Activated CD4-positive, alpha-beta memory T cell treated with anti-CD3 and anti-CD28 coated beads, Interleukin-2, amount 10 ng/mL, durations not matched to agents 7 days and 5 days (primary cell): ENCODE measurements around the gene ARHGEF4. TPM values are rescaled to one million over a fixed set of nuclear protein-coding genes. Genes with fewer than 3 reads are reported as not detected.

Experiments used
- CTCF ChIA-PET: fragments of 350-600 bp; sonication (Branson Sonifier 250); formaldehyde crosslinking; loops from one replicate; lab custom pipeline; 2021; ENCODE audit warnings: antibody characterized with exemption, inconsistent platforms; lab: Charles Lee
- POLR2A ChIA-PET: fragments of 350-600 bp; sonication (Branson Sonifier 250); formaldehyde crosslinking; loops from one replicate; lab custom pipeline; 2021; ENCODE audit warnings: antibody characterized with exemption; lab: Charles Lee
- DNase-seq: peaks from one replicate; pipeline ENCODE4 v3.0.0-alpha.2; 2020
- H3K27ac Mint-ChIP-seq: one replicate; pipeline ENCODE4 v1.8.0; 2021; ENCODE audit warnings: mild to moderate bottlenecking, mixed read lengths
- H3K27me3 Mint-ChIP-seq: one replicate; pipeline ENCODE4 v1.8.0; 2021; ENCODE audit warnings: mixed read lengths
- H3K36me3 Mint-ChIP-seq: one replicate; pipeline ENCODE4 v1.8.0; 2021; ENCODE audit warnings: low read depth, mixed read lengths
- H3K4me1 Mint-ChIP-seq: one replicate; pipeline ENCODE4 v1.8.0; 2021; ENCODE audit warnings: mixed read lengths
- H3K4me3 Mint-ChIP-seq: one replicate; pipeline ENCODE4 v1.8.0; 2021; ENCODE audit warnings: mild to moderate bottlenecking, mixed read lengths
- H3K9me3 Mint-ChIP-seq: one replicate; pipeline ENCODE4 v1.8.0; 2021; ENCODE audit warnings: mixed read lengths
- total RNA-seq, 2 experiments: library from RNA; stranded (reverse); gene quantifications; one replicate each; pipeline ENCODE4 v1.2.3, GENCODE V29; 2021

Gene ARHGEF4
- total RNA-seq, 2 experiments from 2014 or later, result 0.25 to 0.30 TPM

DNA sequence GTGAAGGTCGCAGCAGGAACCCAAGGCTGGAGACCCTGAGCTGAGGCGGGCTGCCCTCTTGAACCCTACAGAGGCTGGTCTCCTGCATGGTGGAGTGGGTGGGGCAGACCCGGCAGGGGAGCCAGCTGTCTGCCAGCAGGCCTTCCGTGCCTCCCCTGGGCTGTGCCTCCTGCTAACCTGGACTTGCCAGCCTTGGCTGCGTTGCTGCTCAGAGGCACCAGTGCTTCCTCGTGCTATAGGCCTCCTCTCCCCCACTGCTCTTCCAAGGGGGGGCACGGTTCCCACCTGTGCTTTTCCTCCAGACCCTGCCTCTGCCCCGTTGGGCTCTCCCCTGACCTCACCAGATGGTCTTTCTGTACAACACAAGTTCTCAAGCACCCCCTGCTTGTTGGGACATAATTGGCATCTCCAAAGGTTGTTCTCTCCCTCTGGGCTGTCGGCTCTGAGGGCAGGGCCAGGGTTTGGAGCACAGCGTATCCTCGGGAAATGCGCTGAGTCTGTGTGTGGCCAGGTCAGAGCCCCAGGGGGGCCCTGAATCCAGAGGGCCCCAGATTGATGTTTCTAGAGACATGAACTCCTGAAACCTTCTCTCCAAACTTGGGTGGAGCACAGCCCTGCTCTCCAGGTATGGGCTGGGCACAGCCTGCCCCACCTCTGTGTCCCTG lies 6.7 kb downstream of the ARHGEF4 start:
- H3K4me3 Mint-ChIP-seq, result no peak overlapping the region
- DNase-seq, result no peak
- POLR2A ChIA-PET, result no interaction called here
- peaks cover 10% of the 10 kb centered on the region for H3K27me3 Mint-ChIP-seq
- H3K4me1 Mint-ChIP-seq, result no peaks in the 10 kb centered on the region
- no peak overlapping the region for H3K27ac Mint-ChIP-seq
- CTCF ChIA-PET, result no interaction called here
- no peaks in the 10 kb centered on the region for H3K36me3 Mint-ChIP-seq
- H3K9me3 Mint-ChIP-seq, result no peaks in the 10 kb centered on the region

- CTCF ChIA-PET, result interaction anchor here (1.0 kb wide), 1 partner anchor 47 kb away, joined by 3 read pairs; no protein-coding TSS in a partner anchor
These were observed 7.4 kb downstream of the ARHGEF4 start for GRCh38 chr2:130844161-130844560.

DNA sequence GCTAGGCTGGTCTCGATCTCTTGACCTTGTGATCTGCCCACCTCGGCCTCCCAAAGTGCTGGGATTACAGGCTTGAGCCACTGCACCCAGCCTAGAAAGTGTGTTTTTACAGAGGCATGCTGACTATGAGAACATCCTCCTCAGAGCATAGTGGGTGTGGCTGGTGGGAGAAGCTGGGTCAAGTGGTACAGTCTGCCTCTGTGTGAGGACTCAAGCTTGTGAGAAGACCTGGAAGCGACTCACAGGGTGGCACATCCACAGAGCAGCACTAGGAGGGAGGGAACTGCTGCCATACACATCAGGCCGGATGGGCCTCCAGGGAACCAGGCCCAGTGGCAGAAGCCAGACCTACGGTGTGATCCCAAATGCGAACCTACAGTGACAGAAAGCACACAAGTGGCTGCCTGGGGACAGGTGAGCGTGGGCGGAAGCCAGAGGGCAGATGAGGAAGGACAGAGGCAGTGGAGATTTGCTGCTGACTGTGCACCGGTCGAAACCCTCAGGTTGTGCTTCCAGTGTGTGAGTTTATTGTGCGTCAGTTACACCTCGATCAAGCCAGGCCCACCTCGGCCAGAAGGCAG lies 8.9 kb downstream of the ARHGEF4 start:
- Mint-ChIP-seq H3K27me3 (no peaks in the 10 kb centered on the region), H3K27ac (no peak overlapping the region), H3K4me1 (no peaks in the 10 kb centered on the region), H3K36me3 (no peaks in the 10 kb centered on the region), H3K9me3 (no peaks in the 10 kb centered on the region), H3K4me3 (no peak overlapping the region)
- no peak for DNase-seq
- CTCF ChIA-PET, result interaction anchor here (1.9 kb wide), 1 partner anchor 48 kb away, joined by 6 read pairs; no protein-coding TSS in a partner anchor
- POLR2A ChIA-PET, result no interaction called here

More at GRCh38 chr2:130844161-130844560, 7.4 kb downstream of the ARHGEF4 start:
- Mint-ChIP-seq H3K4me3 (no peak overlapping the region), H3K36me3 (no peaks in the 10 kb centered on the region), H3K27ac (no peak overlapping the region), H3K4me1 (no peaks in the 10 kb centered on the region), H3K27me3 (peaks cover 5% of the 10 kb centered on the region), H3K9me3 (no peaks in the 10 kb centered on the region)
- POLR2A ChIA-PET, result no interaction called here
- DNase-seq, result no peak

GRCh38 chr2:130846233-130846632 lies 9.5 kb downstream of the ARHGEF4 start:
- ChIA-PET CTCF (interaction anchor here (1.9 kb wide), 1 partner anchor 49 kb away, joined by 6 read pairs; no protein-coding TSS in a partner anchor), POLR2A (no interaction called here)
- no peaks in the 10 kb centered on the region for H3K9me3 Mint-ChIP-seq
- H3K27me3 Mint-ChIP-seq, result no peaks in the 10 kb centered on the region
- DNase-seq, result no peak
- no peaks in the 10 kb centered on the region for H3K36me3 Mint-ChIP-seq
- no peaks in the 10 kb centered on the region for H3K4me1 Mint-ChIP-seq
- H3K27ac Mint-ChIP-seq, result no peak overlapping the region
- H3K4me3 Mint-ChIP-seq, result no peak overlapping the region

DNA sequence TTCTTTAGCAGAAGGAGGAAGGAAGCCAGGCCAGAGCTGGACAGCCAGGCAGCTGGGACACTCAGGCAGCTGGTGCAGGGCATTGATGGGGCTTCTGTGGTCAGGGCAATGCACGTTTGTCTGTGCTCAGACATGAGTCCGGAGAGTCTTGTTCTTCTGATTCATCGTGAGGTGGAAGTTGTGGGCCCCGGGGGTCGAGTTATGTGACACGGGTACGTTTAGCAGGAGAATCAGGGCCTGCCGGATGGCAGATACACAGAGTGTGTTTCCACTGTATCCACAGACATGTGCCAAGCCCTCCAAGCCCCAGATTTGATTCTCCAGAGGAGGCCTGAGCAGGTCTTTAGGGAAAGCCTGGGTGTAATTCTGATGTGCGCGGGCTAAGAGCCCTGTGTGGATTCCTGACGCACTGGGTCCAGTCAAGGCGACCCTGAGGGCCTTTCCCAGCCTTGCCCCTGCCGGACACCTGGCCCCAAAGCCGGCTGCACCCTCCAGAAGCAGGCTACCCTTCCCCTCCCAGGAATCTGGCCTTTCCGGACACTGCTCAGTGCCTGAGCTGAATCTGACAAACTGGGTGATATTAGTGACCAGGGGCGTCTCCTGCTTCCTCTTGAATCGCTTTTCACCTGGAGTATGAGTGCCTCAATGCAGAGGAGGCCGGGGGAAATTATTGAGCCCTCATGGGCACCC lies 10.1 kb downstream of the ARHGEF4 start:
- Mint-ChIP-seq H3K9me3 (no peaks in the 10 kb centered on the region), H3K4me3 (no peak overlapping the region), H3K36me3 (no peaks in the 10 kb centered on the region), H3K27me3 (no peaks in the 10 kb centered on the region), H3K27ac (no peak overlapping the region), H3K4me1 (no peaks in the 10 kb centered on the region)
- ChIA-PET CTCF (interaction anchor here (1.9 kb wide), 1 partner anchor 49 kb away, joined by 6 read pairs; no protein-coding TSS in a partner anchor), POLR2A (no interaction called here)
- DNase-seq, result no peak

GRCh38 chr2:130847776-130848525 lies 11.2 kb downstream of the ARHGEF4 start:
- no peak overlapping the region for H3K4me3 Mint-ChIP-seq
- H3K4me1 Mint-ChIP-seq, result no peaks in the 10 kb centered on the region
- no peaks in the 10 kb centered on the region for H3K9me3 Mint-ChIP-seq
- no peak overlapping the region for H3K27ac Mint-ChIP-seq
- DNase-seq, result no peak
- peaks cover 1% of the 10 kb centered on the region for H3K27me3 Mint-ChIP-seq
- ChIA-PET CTCF (no interaction called here), POLR2A (no interaction called here)
- H3K36me3 Mint-ChIP-seq, result no peaks in the 10 kb centered on the region

GRCh38 chr2:130848526-130849210 lies 12.0 kb downstream of the ARHGEF4 start:
- POLR2A ChIA-PET, result no interaction called here
- no peak for DNase-seq
- Mint-ChIP-seq H3K4me1 (peaks cover 3% of the 10 kb centered on the region), H3K4me3 (no peak overlapping the region), H3K9me3 (no peaks in the 10 kb centered on the region), H3K27ac (no peak overlapping the region), H3K36me3 (no peaks in the 10 kb centered on the region), H3K27me3 (peaks cover 1% of the 10 kb centered on the region)
- CTCF ChIA-PET, result interaction anchor here (0.7 kb wide), 1 partner anchor 24 kb away, joined by 4 read pairs; no protein-coding TSS in a partner anchor

- peaks cover 3% of the 10 kb centered on the region for H3K4me1 Mint-ChIP-seq
- H3K27ac Mint-ChIP-seq, result no peak overlapping the region
- no peak for DNase-seq
- peaks cover 1% of the 10 kb centered on the region for H3K27me3 Mint-ChIP-seq
- CTCF ChIA-PET, result interaction anchor here (0.9 kb wide), 1 partner anchor 22 kb away, joined by 3 read pairs; no protein-coding TSS in a partner anchor
- H3K36me3 Mint-ChIP-seq, result no peaks in the 10 kb centered on the region
- POLR2A ChIA-PET, result no interaction called here
- H3K4me3 Mint-ChIP-seq, result no peak overlapping the region
- no peaks in the 10 kb centered on the region for H3K9me3 Mint-ChIP-seq
These were observed 13.4 kb downstream of the ARHGEF4 start for GRCh38 chr2:130849896-130850787.

- CTCF ChIA-PET, result no interaction called here
- H3K4me1 Mint-ChIP-seq, result peaks cover 3% of the 10 kb centered on the region
- no peaks in the 10 kb centered on the region for H3K9me3 Mint-ChIP-seq
- H3K36me3 Mint-ChIP-seq, result no peaks in the 10 kb centered on the region
- peaks cover 7% of the 10 kb centered on the region for H3K27me3 Mint-ChIP-seq
- no peak overlapping the region for H3K4me3 Mint-ChIP-seq
- POLR2A ChIA-PET, result no interaction called here
- H3K27ac Mint-ChIP-seq, result no peak overlapping the region
- no peak for DNase-seq
These were observed 14.3 kb downstream of the ARHGEF4 start for GRCh38 chr2:130850788-130851623.

- peaks cover 8% of the 10 kb centered on the region for H3K27me3 Mint-ChIP-seq
- no peaks in the 10 kb centered on the region for H3K9me3 Mint-ChIP-seq
- H3K4me1 Mint-ChIP-seq, result peaks cover 3% of the 10 kb centered on the region
- H3K36me3 Mint-ChIP-seq, result no peaks in the 10 kb centered on the region
- POLR2A ChIA-PET, result no interaction called here
- H3K4me3 Mint-ChIP-seq, result no peak overlapping the region
- DNase-seq, result no peak
- CTCF ChIA-PET, result no interaction called here
- H3K27ac Mint-ChIP-seq, result no peak overlapping the region
These were observed 15.1 kb downstream of the ARHGEF4 start for GRCh38 chr2:130851624-130852382.
